ENCODE data around the gene SCYL2. TPM values are rescaled to one million over a fixed set of nuclear protein-coding genes. Genes with fewer than 3 reads are reported as not detected.

The SCYL2 gene
- total RNA-seq, 4 donors from 2014 or later = 27.7 to 51.8 (median 39.5) TPM

DNA sequence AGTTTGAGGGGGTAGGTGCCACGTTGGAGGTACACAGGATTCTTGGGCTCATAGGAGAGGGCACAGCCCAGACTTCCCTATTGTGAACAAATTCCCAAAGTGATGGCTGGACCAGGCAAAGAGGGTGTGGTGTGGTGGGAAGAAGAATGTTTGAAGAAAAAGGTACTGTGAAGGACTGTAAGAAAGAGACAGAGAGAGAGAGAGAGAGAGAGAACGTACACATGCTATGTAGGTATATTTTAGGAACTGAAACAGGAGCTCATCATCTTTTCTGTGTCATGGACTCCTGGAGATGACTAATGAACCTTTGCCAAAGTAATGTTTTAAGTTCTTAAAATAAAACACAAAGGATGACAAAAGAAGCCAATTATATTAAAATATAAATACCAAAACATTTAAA, 114.4 kb downstream of the SCYL2 start:
- WGBS, 2 donors = 61 to 70% methylated on average over 2 of the region's 2 CpGs
- Histone ChIP-seq H3K4me3 (no peak overlapping the region), H3K9me3 (no peaks in the 10 kb centered on the region), H3K4me1 (no peaks in the 10 kb centered on the region), H3K36me3 (no peaks in the 10 kb centered on the region), H3K27me3 (no peaks in the 10 kb centered on the region), H3K27ac (no peak overlapping the region)
- intact Hi-C loops (cut with DNase I) = no loop called here
- no peak for DNase-seq
- TF ChIP-seq POLR2A (IDR thresholded peaks at IDR 0.05) = no peak
- TF ChIP-seq, protein P1, sequence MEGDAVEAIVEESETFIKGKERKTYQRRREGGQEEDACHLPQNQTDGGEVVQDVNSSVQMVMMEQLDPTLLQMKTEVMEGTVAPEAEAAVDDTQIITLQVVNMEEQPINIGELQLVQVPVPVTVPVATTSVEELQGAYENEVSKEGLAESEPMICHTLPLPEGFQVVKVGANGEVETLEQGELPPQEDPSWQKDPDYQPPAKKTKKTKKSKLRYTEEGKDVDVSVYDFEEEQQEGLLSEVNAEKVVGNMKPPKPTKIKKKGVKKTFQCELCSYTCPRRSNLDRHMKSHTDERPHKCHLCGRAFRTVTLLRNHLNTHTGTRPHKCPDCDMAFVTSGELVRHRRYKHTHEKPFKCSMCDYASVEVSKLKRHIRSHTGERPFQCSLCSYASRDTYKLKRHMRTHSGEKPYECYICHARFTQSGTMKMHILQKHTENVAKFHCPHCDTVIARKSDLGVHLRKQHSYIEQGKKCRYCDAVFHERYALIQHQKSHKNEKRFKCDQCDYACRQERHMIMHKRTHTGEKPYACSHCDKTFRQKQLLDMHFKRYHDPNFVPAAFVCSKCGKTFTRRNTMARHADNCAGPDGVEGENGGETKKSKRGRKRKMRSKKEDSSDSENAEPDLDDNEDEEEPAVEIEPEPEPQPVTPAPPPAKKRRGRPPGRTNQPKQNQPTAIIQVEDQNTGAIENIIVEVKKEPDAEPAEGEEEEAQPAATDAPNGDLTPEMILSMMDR (IDR thresholded peaks at IDR 0.05) = no peak

- intact Hi-C loops (cut with DNase I) = no loop called here
- WGBS, 2 donors = 55 to 65% methylated on average over 6 of the region's 6 CpGs
- H3K27ac ChIP-seq = no peak overlapping the region
- H3K4me3 ChIP-seq = no peak overlapping the region
- TF ChIP-seq, protein P1 (IDR thresholded peaks at IDR 0.05) = no peak
- no peak for TF ChIP-seq POLR2A (IDR thresholded peaks at IDR 0.05)
- H3K4me1 ChIP-seq = no peaks in the 10 kb centered on the region
- no peak for DNase-seq
- H3K36me3 ChIP-seq = no peaks in the 10 kb centered on the region
- no peaks in the 10 kb centered on the region for H3K27me3 ChIP-seq
- H3K9me3 ChIP-seq = no peaks in the 10 kb centered on the region
Observed at GRCh38 chr12:100382338-100382737, 115.4 kb downstream of the SCYL2 start.

DNA sequence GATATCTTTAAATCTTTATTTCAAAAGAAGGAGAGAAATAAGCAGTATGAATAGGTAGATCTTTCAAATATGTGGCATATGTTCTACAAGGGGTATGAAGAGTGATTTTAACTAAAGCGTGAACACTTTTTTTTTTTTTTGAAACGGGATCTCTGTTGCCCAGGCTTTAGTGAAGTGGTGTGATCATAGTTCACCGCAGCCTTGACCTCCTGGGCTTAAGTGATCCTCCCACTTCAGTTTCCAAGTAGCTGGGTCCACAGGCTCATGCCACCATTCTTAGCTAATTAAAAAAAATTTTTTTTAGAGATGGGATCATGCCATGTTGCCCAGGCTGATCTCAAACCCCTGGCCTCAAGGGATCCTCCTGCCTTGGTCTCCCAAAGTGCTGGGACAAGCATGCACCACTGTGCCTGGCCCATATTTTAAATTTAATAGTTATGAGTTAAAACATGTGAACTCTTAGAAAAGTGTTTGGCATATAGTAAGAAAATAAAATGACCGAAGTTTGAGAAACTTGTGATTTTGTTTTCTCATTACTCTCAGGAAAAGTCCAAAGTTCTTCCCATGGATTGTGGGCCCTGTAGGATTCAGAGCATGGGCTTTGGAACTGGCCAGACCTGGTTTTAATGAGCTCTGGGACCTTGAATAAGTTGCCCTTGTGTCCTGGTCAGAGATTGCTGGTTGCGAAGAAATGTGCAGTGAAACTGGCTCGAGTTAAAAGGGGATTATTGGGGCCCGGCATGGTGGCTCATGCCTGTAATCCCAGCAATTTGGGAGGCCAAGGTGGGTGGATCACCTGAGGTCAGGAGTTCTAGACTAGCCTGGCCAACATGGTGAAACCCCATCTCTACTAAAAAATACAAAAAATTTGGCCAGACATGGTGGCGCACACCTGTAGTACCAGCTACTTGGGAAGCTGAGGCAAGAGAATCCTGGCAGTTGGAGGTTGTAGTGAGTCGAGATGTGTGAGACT, 116.9 kb downstream of the SCYL2 start:
- no peak overlapping the region for H3K4me3 ChIP-seq
- WGBS, 2 donors = 74 to 75% methylated on average over 9 of the region's 9 CpGs
- no peaks in the 10 kb centered on the region for H3K27me3 ChIP-seq
- TF ChIP-seq, protein P1 (IDR thresholded peaks at IDR 0.05) = no peak
- no peak for TF ChIP-seq POLR2A (IDR thresholded peaks at IDR 0.05)
- H3K9me3 ChIP-seq = no peaks in the 10 kb centered on the region
- H3K4me1 ChIP-seq = no peaks in the 10 kb centered on the region
- H3K36me3 ChIP-seq = no peaks in the 10 kb centered on the region
- intact Hi-C loops (cut with DNase I) = no loop called here
- no peak overlapping the region for H3K27ac ChIP-seq
- no peak for DNase-seq

GRCh38 chr12:100384559-100384935, 117.6 kb downstream of the SCYL2 start:
- Histone ChIP-seq H3K27ac (no peak overlapping the region), H3K36me3 (no peaks in the 10 kb centered on the region), H3K9me3 (no peaks in the 10 kb centered on the region), H3K4me3 (no peak overlapping the region), H3K4me1 (no peaks in the 10 kb centered on the region), H3K27me3 (no peaks in the 10 kb centered on the region)
- 59 to 79% methylated on average over 5 of the region's 5 CpGs for WGBS, 2 donors
- DNase-seq = no peak
- TF ChIP-seq, protein P1 (IDR thresholded peaks at IDR 0.05) = no peak
- no peak for TF ChIP-seq POLR2A (IDR thresholded peaks at IDR 0.05)
- intact Hi-C loops (cut with DNase I) = no loop called here

DNA sequence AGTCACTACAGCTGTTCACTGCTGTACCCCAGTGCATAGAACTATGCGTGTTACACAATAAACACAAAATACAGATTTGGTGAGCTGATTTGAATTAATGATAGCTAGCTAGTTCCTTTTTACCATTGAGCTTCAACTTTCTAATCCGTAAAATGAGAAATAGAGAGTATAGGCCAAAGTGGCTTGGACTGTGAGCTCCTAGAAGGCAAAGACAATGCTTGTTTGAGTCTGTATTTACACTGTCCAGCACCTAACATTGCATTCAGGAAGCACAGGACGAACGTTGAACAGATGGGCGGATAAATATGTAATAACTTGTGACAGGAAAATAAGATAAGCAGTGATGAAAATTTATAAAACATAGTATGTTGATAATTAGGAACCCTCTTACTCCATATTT, 121.4 kb downstream of the SCYL2 start:
- TF ChIP-seq, protein P1 (IDR thresholded peaks at IDR 0.05) = no peak
- TF ChIP-seq POLR2A (IDR thresholded peaks at IDR 0.05) = no peak
- intact Hi-C loops (cut with DNase I) = no loop called here
- Histone ChIP-seq H3K4me1 (no peaks in the 10 kb centered on the region), H3K36me3 (no peaks in the 10 kb centered on the region), H3K27ac (no peak overlapping the region), H3K9me3 (no peaks in the 10 kb centered on the region), H3K27me3 (no peaks in the 10 kb centered on the region), H3K4me3 (no peak overlapping the region)
- DNase-seq = no peak
- 76 to 78% methylated on average over 5 of the region's 5 CpGs for WGBS, 2 donors

Measured in esophagus squamous epithelium (tissue), 5 donors.